Astrocyte of the cerebellum (primary cell): Measurements from ENCODE around the gene ETHE1.

Source experiments
- DNase-seq: peaks from one replicate; pipeline ENCODE4 v3.0.0-alpha.2; 2011; ENCODE audit warnings: low read depth
- H3K4me3 ChIP-seq: 2 replicates; pipeline ENCODE4 v1.5.1; 2011; ENCODE audit warnings: mild to moderate bottlenecking, low read depth, low read length, moderate library complexity
- CTCF ChIP-seq: IDR thresholded peaks from 2 replicates; pipeline ENCODE4 v1.5.1; 2012; ENCODE audit warnings: low read length, low read depth, moderate library complexity, mild to moderate bottlenecking; ENCODE audit errors: missing control alignments
- in situ Hi-C: cut with HindIII; loops from 2 replicates; pipeline ENCODE4 v1.10.0; 2017; ENCODE audit warnings: low sequenced_read_pairs

The ETHE1 gene

GRCh38 chr19:43510713-43511112 is 16.3 kb downstream of the ETHE1 start:
- no peak overlapping the region for H3K4me3 ChIP-seq
- DNase-seq: no peak
- TF ChIP-seq CTCF: no peak
- in situ Hi-C loops: no loop called here

GRCh38 chr19:43507880-43508279 is 19.1 kb downstream of the ETHE1 start:
- in situ Hi-C loops: no loop called here
- no peak overlapping the region for H3K4me3 ChIP-seq
- no peak for TF ChIP-seq CTCF
- DNase-seq: no peak

GRCh38 chr19:43506629-43507028 is 20.4 kb downstream of the ETHE1 start:
- DNase-seq: no peak
- in situ Hi-C loops: no loop called here
- H3K4me3 ChIP-seq: no peak overlapping the region
- TF ChIP-seq CTCF: no peak

- in situ Hi-C loops: no loop called here
- DNase-seq: no peak
- no peak for TF ChIP-seq CTCF
- H3K4me3 ChIP-seq: no peak overlapping the region
These were observed 21.1 kb downstream of the ETHE1 start for GRCh38 chr19:43505941-43506340.

GRCh38 chr19:43505186-43505456 is 21.9 kb downstream of the ETHE1 start:
- H3K4me3 ChIP-seq: no peak overlapping the region
- in situ Hi-C loops: no loop called here
- no peak for DNase-seq
- no peak for TF ChIP-seq CTCF

GRCh38 chr19:43504426-43505185 is 22.4 kb downstream of the ETHE1 start, which contains the start of gene PHLDB3:
Gene PHLDB3 (minus strand): TSS chr19:43504746. CDS start chr19:43504118, 628 bp downstream.
- no peak for DNase-seq
- TF ChIP-seq CTCF: no peak
- in situ Hi-C loops: no loop called here
- peak within 1 kb of the TSS; percentile 64 for H3K4me3 ChIP-seq
